ENCODE results near the gene RTN4R. TPM values are rescaled to one million over a fixed set of nuclear protein-coding genes. Genes with fewer than 3 reads are reported as not detected.

RTN4R gene
- total RNA-seq, 1 experiment from 2014 or later = 19.0 TPM

- ChIA-PET POLR2A (no interaction called here), CTCF (no interaction called here), RAD21 (ENCODE audit: low non-redundant PET in 1 of 2, low total read pairs in 2 of 2, uncharacterized antibody in 2 of 2, unreplicated experiment in 2 of 2) (no interaction called here)
- Histone ChIP-seq H3K4me1 (ENCODE audit: control insufficient read depth in 1 of 2, insufficient read depth in 2 of 2, low read length in 2 of 2) (peaks cover 35 to 62% of the 10 kb centered on the region in 2 experiments), H3K79me2 (ENCODE audit: insufficient read depth, low read length) (peaks cover 25% of the 10 kb centered on the region), H3K27ac (ENCODE audit: low read depth, low read length) (peak overlapping the region; percentile 83), H3K4me3 (replicated peaks in 1 of 2; ENCODE audit: low read depth in 1 of 2, low read length in 2 of 2) (peak overlapping the region; percentile 33 to 49; a peak in 3 of 4 replicates), H3K9ac (ENCODE audit: low read length) (peak overlapping the region; percentile 51), H4K20me1 (ENCODE audit: insufficient read depth) (no peaks in the 10 kb centered on the region), H3K9me2 (ENCODE audit: insufficient read depth) (no peaks in the 10 kb centered on the region), H2AFZ (ENCODE audit: low read depth, low read length, poor library complexity, severe bottlenecking) (no peak overlapping the region), H3K36me3 (ENCODE audit: control insufficient read depth in 1 of 2, insufficient read depth in 2 of 2, low read length in 2 of 2) (no peaks in the 10 kb centered on the region), H3K4me2 (ENCODE audit: low read length) (peak overlapping the region; percentile 90), H3K27me3 (ENCODE audit: insufficient read depth, low read length) (0 out of 2 replicates have a peak, but pooled peaks cover 3% of the 10 kb centered on the region), H3K9me3 (ENCODE audit: control insufficient read depth in 1 of 2, insufficient read depth in 1 of 2, low read depth in 1 of 2, low read length in 2 of 2) (no peaks in the 10 kb centered on the region)
- intact Hi-C loops (cut with micrococcal nuclease) = no loop called here
- TF ChIP-seq SRF (IDR thresholded peaks at IDR 0.05; ENCODE audit: low read depth) (no peak), JUND (IDR thresholded peaks at IDR 0.05) (no peak), RAD21 (IDR thresholded peaks at IDR 0.05; ENCODE audit: low read depth) (no peak), ZBTB33 (IDR thresholded peaks at IDR 0.05; ENCODE audit: extremely low read depth, insufficient replicate concordance, low read length) (no peak), YY1 (IDR thresholded peaks at IDR 0.05; ENCODE audit: extremely low read depth, insufficient replicate concordance, low read depth, low read length) (no peak)
- TF ChIP-seq, protein P1, sequence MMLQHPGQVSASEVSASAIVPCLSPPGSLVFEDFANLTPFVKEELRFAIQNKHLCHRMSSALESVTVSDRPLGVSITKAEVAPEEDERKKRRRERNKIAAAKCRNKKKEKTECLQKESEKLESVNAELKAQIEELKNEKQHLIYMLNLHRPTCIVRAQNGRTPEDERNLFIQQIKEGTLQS (IDR thresholded peaks at IDR 0.05) = no peak
- TF ChIP-seq, protein P2, sequence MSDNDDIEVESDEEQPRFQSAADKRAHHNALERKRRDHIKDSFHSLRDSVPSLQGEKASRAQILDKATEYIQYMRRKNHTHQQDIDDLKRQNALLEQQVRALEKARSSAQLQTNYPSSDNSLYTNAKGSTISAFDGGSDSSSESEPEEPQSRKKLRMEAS (IDR thresholded peaks at IDR 0.05) = no peak
- TF ChIP-seq, protein P3, sequence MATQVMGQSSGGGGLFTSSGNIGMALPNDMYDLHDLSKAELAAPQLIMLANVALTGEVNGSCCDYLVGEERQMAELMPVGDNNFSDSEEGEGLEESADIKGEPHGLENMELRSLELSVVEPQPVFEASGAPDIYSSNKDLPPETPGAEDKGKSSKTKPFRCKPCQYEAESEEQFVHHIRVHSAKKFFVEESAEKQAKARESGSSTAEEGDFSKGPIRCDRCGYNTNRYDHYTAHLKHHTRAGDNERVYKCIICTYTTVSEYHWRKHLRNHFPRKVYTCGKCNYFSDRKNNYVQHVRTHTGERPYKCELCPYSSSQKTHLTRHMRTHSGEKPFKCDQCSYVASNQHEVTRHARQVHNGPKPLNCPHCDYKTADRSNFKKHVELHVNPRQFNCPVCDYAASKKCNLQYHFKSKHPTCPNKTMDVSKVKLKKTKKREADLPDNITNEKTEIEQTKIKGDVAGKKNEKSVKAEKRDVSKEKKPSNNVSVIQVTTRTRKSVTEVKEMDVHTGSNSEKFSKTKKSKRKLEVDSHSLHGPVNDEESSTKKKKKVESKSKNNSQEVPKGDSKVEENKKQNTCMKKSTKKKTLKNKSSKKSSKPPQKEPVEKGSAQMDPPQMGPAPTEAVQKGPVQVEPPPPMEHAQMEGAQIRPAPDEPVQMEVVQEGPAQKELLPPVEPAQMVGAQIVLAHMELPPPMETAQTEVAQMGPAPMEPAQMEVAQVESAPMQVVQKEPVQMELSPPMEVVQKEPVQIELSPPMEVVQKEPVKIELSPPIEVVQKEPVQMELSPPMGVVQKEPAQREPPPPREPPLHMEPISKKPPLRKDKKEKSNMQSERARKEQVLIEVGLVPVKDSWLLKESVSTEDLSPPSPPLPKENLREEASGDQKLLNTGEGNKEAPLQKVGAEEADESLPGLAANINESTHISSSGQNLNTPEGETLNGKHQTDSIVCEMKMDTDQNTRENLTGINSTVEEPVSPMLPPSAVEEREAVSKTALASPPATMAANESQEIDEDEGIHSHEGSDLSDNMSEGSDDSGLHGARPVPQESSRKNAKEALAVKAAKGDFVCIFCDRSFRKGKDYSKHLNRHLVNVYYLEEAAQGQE (IDR thresholded peaks at IDR 0.05; ENCODE audit: low read depth) = no peak
- no TSS peak for BruUV-seq (replicated peaks)
- DNase-seq (ENCODE audit: low read depth, low spot score) = no peak
- ATAC-seq = no peak
Measured at GRCh38 chr22:20204311-20204710, 63.8 kb downstream of the RTN4R start.

All from HCT116 (cell line).